Keratinocyte (primary cell): Measurements from ENCODE around the gene CCN2. TPM values are rescaled to one million over a fixed set of nuclear protein-coding genes. Genes with fewer than 3 reads are reported as not detected.

Experiments
- DNase-seq: peaks from one replicate; pipeline ENCODE4 v3.0.0-alpha.2; 2011; ENCODE audit warnings: low read depth, missing footprints, low spot score
- FAIRE-seq: peaks from 2 replicates; lab custom pipeline; 2011; peaks lifted over from hg19 to GRCh38; lab: Jason Lieb, UNC
- H2AFZ ChIP-seq: 2 replicates; pipeline ENCODE4 v1.6.0; 2012; ENCODE audit warnings: low read length, control low read depth, inconsistent platforms; ENCODE audit not compliant: control insufficient read depth
- H3K27ac ChIP-seq: 2 replicates; pipeline ENCODE4 v1.5.1; 2011; ENCODE audit warnings: low read length; ENCODE audit not compliant: control insufficient read depth, insufficient read depth
- H3K27me3 ChIP-seq: 3 replicates; pipeline ENCODE4 v1.6.0; 2011; ENCODE audit warnings: low read length; ENCODE audit not compliant: control insufficient read depth, insufficient read depth; ENCODE audit errors: extremely low read depth
- H3K36me3 ChIP-seq, 2 experiments: 2 replicates in 1 of 2; 3 replicates in 1 of 2; pipeline ENCODE4 v1.5.1; 2011; ENCODE audit warnings: low read length in 2 of 2, mild to moderate bottlenecking in 1 of 2; ENCODE audit not compliant: control insufficient read depth in 2 of 2, insufficient read depth in 2 of 2; ENCODE audit errors: extremely low read depth in 1 of 2
- H3K4me1 ChIP-seq: 3 replicates; pipeline ENCODE4 v1.5.1; 2011; ENCODE audit warnings: low read length; ENCODE audit not compliant: control insufficient read depth, insufficient read depth; ENCODE audit errors: extremely low read depth
- H3K4me2 ChIP-seq: 3 replicates; pipeline ENCODE4 v1.6.0; 2011; ENCODE audit warnings: low read depth, low read length; ENCODE audit not compliant: control insufficient read depth, insufficient read depth; ENCODE audit errors: extremely low read depth
- H3K4me3 ChIP-seq, 3 experiments: fragments of 200-600 bp in 1 of 3; sonication (generic) in 1 of 3; 2 replicates in 2 of 3; 3 replicates in 1 of 3; pipeline ENCODE4 v1.5.1; 2011 to 2016; ENCODE audit warnings: low read length in 3 of 3, mild to moderate bottlenecking in 3 of 3, control low read depth in 2 of 3, inconsistent platforms in 1 of 3, low read depth in 1 of 3, mixed read lengths in 1 of 3, mixed run types in 1 of 3, moderate library complexity in 1 of 3; ENCODE audit not compliant: control insufficient read depth in 2 of 3, insufficient read depth in 2 of 3; ENCODE audit errors: extremely low read depth in 1 of 3
- H3K79me2 ChIP-seq: 2 replicates; pipeline ENCODE4 v1.6.0; 2012; ENCODE audit warnings: low read length; ENCODE audit not compliant: control insufficient read depth, insufficient read depth
- H3K9ac ChIP-seq: 3 replicates; pipeline ENCODE4 v1.6.0; 2011; ENCODE audit warnings: low read length; ENCODE audit not compliant: control insufficient read depth, insufficient read depth; ENCODE audit errors: extremely low read depth
- H3K9me1 ChIP-seq: 3 replicates; pipeline ENCODE4 v1.6.0; 2011; ENCODE audit warnings: low read length; ENCODE audit not compliant: control insufficient read depth, insufficient read depth; ENCODE audit errors: extremely low read depth
- H3K9me3 ChIP-seq: 2 replicates; pipeline ENCODE4 v1.5.1; 2012; ENCODE audit warnings: low read depth, low read length; ENCODE audit not compliant: control insufficient read depth
- H4K20me1 ChIP-seq: 3 replicates; pipeline ENCODE4 v1.6.0; 2011; ENCODE audit warnings: low read length; ENCODE audit not compliant: control insufficient read depth, insufficient read depth; ENCODE audit errors: extremely low read depth
- EZH2 ChIP-seq: IDR thresholded peaks from one replicate; pipeline ENCODE4 v1.6.1; 2012; ENCODE audit warnings: inconsistent platforms, mild to moderate bottlenecking, low read length, moderate library complexity
- dilution Hi-C: fragments of 300-500 bp; cut with MboI; formaldehyde crosslinking; loops from one replicate; pipeline ENCODE4 v1.7.0; 2020; ENCODE audit warnings: low sequenced_read_pairs; ENCODE audit not compliant: extremely low pct_ligation_motif_present
- polyA plus RNA-seq, 5 experiments: library from polyadenylated mRNA; depleted of rRNA in 3 of 5; stranded (reverse) in 3 of 5; stranded (forward) in 1 of 5; unstranded in 1 of 5; fragments of >200 nt; gene quantifications; 1 replicate in 1 of 5; 2 replicates in 3 of 5; 3 replicates in 1 of 5; pipeline versions ENCODE4 v1.2.1 to v1.2.3, GENCODE V29; 2011 to 2012; ENCODE audit warnings: missing spikeins in 2 of 5, low read depth in 1 of 5, low replicate concordance in 1 of 5
- TF ChIP-seq, protein P1 (sequence below), 3 experiments: IDR thresholded peaks in 1 of 3; conservative IDR thresholded peaks in 1 of 3; optimal IDR thresholded peaks in 1 of 3; 2 replicates in 2 of 3; 3 replicates in 1 of 3; pipeline versions ENCODE3 to v1.5.1; 2011; ENCODE audit warnings: low read length in 3 of 3, mild to moderate bottlenecking in 3 of 3, moderate library complexity in 2 of 3, control low read depth in 1 of 3, inconsistent platforms in 1 of 3; ENCODE audit not compliant: insufficient read depth in 2 of 3; ENCODE audit errors: extremely low read depth in 1 of 3

CCN2 gene
- polyA plus RNA-seq, 1 donor (not counting 4 experiments of a cell fraction or from before 2014, with no cell fraction given): 78.2 TPM

GRCh38 chr6:131955876-131956275, 4.7 kb upstream of the CCN2 start:
- TF ChIP-seq, protein P1, sequence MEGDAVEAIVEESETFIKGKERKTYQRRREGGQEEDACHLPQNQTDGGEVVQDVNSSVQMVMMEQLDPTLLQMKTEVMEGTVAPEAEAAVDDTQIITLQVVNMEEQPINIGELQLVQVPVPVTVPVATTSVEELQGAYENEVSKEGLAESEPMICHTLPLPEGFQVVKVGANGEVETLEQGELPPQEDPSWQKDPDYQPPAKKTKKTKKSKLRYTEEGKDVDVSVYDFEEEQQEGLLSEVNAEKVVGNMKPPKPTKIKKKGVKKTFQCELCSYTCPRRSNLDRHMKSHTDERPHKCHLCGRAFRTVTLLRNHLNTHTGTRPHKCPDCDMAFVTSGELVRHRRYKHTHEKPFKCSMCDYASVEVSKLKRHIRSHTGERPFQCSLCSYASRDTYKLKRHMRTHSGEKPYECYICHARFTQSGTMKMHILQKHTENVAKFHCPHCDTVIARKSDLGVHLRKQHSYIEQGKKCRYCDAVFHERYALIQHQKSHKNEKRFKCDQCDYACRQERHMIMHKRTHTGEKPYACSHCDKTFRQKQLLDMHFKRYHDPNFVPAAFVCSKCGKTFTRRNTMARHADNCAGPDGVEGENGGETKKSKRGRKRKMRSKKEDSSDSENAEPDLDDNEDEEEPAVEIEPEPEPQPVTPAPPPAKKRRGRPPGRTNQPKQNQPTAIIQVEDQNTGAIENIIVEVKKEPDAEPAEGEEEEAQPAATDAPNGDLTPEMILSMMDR (optimal IDR thresholded peaks at IDR 0.05 in 1 of 3, IDR thresholded peaks at IDR 0.05 in 1 of 3, conservative IDR thresholded peaks at IDR 0.05 in 1 of 3; ENCODE audit: extremely low read depth in 1 of 3, insufficient read depth in 2 of 3, low read length in 3 of 3): no peak
- no peak for TF ChIP-seq EZH2
- no peak for FAIRE-seq
- H3K36me3 ChIP-seq: no peaks in the 10 kb centered on the region
- H3K9me3 ChIP-seq: no peaks in the 10 kb centered on the region
- dilution Hi-C loops: no loop called here
- no peaks in the 10 kb centered on the region for H3K79me2 ChIP-seq
- H4K20me1 ChIP-seq: no peaks in the 10 kb centered on the region
- no peak overlapping the region for H3K27ac ChIP-seq
- H2AFZ ChIP-seq: no peak overlapping the region
- peaks cover 28% of the 10 kb centered on the region for H3K4me1 ChIP-seq
- H3K9ac ChIP-seq: no peak overlapping the region
- no peaks in the 10 kb centered on the region for H3K27me3 ChIP-seq
- H3K4me2 ChIP-seq: no peak overlapping the region
- no peak overlapping the region for H3K4me3 ChIP-seq
- no peak for DNase-seq
- H3K9me1 ChIP-seq: no peaks in the 10 kb centered on the region

DNA sequence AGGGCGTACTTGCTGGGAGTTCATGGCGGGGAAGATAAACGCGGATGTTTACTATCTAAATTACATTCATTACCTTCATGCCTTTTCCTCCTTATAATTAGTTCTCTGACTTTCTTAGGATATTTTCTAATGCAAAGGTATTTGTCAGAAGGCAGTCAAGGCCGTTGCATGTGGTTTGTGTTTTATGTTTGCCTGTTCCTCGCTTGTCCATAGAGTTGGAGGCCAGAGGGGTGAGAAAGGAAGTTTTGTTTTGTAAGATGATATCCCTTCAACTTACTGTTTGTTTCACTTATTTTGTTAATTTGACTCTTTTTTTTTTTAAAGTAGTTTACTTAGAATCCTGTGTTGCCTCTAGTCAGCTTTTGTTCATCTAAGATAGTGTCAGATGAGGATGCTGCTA, 4.0 kb upstream of the CCN2 start:
- Histone ChIP-seq H3K27ac (no peak overlapping the region), H3K27me3 (no peaks in the 10 kb centered on the region), H3K36me3 (no peaks in the 10 kb centered on the region), H3K4me3 (no peak overlapping the region), H3K4me1 (peaks cover 29% of the 10 kb centered on the region), H3K4me2 (peak overlapping the region; percentile 47), H2AFZ (peak overlapping the region; percentile 53), H3K9me1 (no peaks in the 10 kb centered on the region), H3K9me3 (no peaks in the 10 kb centered on the region), H4K20me1 (no peaks in the 10 kb centered on the region), H3K9ac (no peak overlapping the region), H3K79me2 (peaks cover 2% of the 10 kb centered on the region)
- FAIRE-seq (no peak), DNase-seq (no peak)
- dilution Hi-C loops: no loop called here
- TF ChIP-seq, protein P1 (optimal IDR thresholded peaks at IDR 0.05 in 1 of 3, IDR thresholded peaks at IDR 0.05 in 1 of 3, conservative IDR thresholded peaks at IDR 0.05 in 1 of 3; ENCODE audit: extremely low read depth in 1 of 3, insufficient read depth in 2 of 3, low read length in 3 of 3): no peak
- TF ChIP-seq EZH2: no peak
